Spleen (tissue), 11 donors: ENCODE results near the gene SGSH. TPM values are rescaled to one million over a fixed set of nuclear protein-coding genes. Genes with fewer than 3 reads are reported as not detected.

Experiments
- DNase-seq: peaks from one replicate; pipeline ENCODE4 v3.0.0-alpha.2; 2020
- H3K27ac ChIP-seq, 8 donors: fragments of 200-600 bp; sonication (generic) in 7 of 8; 1 replicate in 4 of 8; 2 replicates in 4 of 8; pipeline versions ENCODE4 v1.5.0 to v1.8.0; 2016 to 2021; ENCODE audit warnings: inconsistent platforms in 4 of 8, mild to moderate bottlenecking in 4 of 8, moderate library complexity in 1 of 8
- H3K27me3 ChIP-seq, 7 donors: fragments of 200-600 bp; sonication (generic) in 6 of 7; replicated peaks in 1 of 7; 1 replicate in 4 of 7; 2 replicates in 3 of 7; pipeline versions ENCODE4 v1.5.0 to v1.8.0; 2016 to 2021; ENCODE audit warnings: inconsistent platforms in 3 of 7, mild to moderate bottlenecking in 1 of 7
- H3K36me3 ChIP-seq, 6 donors: fragments of 200-600 bp; sonication (generic) in 5 of 6; 1 replicate in 4 of 6; 2 replicates in 2 of 6; pipeline versions ENCODE4 v1.5.0 to v1.8.0; 2016 to 2021; ENCODE audit warnings: inconsistent platforms in 2 of 6
- H3K4me1 ChIP-seq, 6 donors: fragments of 200-600 bp; sonication (generic) in 5 of 6; 1 replicate in 3 of 6; 2 replicates in 3 of 6; pipeline versions ENCODE4 v1.5.0 to v1.8.0; 2016 to 2021; ENCODE audit warnings: inconsistent platforms in 3 of 6
- H3K4me3 ChIP-seq, 8 donors: fragments of 200-600 bp; sonication (generic) in 7 of 8; 1 replicate in 4 of 8; 2 replicates in 4 of 8; pipeline versions ENCODE4 v1.5.0 to v1.8.0; 2016 to 2021; ENCODE audit warnings: inconsistent platforms in 4 of 8, mild to moderate bottlenecking in 4 of 8, moderate library complexity in 2 of 8
- H3K9me3 ChIP-seq, 8 donors: fragments of 200-600 bp; sonication (generic) in 7 of 8; 1 replicate in 4 of 8; 2 replicates in 4 of 8; pipeline versions ENCODE4 v1.5.0 to v1.8.0; 2016 to 2021; ENCODE audit warnings: inconsistent platforms in 4 of 8
- CTCF ChIP-seq, 11 experiments: fragments of 200-600 bp in 7 of 11; fragments of 450-650 bp in 4 of 11; sonication (generic) in 4 of 11; IDR thresholded peaks in 8 of 11; conservative IDR thresholded peaks in 3 of 11; 1 replicate in 7 of 11; 2 replicates in 4 of 11; pipeline versions ENCODE4 v1.4.0 to v1.8.0; 2016 to 2021; ENCODE audit warnings: antibody characterized with exemption in 11 of 11, inconsistent platforms in 4 of 11, mild to moderate bottlenecking in 1 of 11
- POLR2A ChIP-seq, 3 donors: fragments of 450-650 bp; IDR thresholded peaks; one replicate each; pipeline ENCODE4 v1.5.1; 2017; ENCODE audit warnings: antibody characterized with exemption in 3 of 3, mild to moderate bottlenecking in 1 of 3
- POLR2AphosphoS5 ChIP-seq, 3 donors: sonication (generic); formaldehyde crosslinking; IDR thresholded peaks; one replicate each; pipeline ENCODE4 v1.5.1; 2017; ENCODE audit warnings: antibody characterized with exemption in 3 of 3
- WGBS, 5 donors: extraction: QIAGEN DNeasy Blood & Tissue Kit in 3 of 5; methylation state at CpG; one replicate each; pipeline versions ENCODE4 v1.1.5 to v1.1.7; 2013 to 2018; 5-methylcytosine and 5-hydroxymethylcytosine counted together
- intact Hi-C: fragments of 100-400 bp; cut with DNase I; formaldehyde crosslinking; loops from one replicate; pipeline ENCODE4 v1.15.0; 2023; ENCODE audit warnings: low total_unique reads
- polyA plus RNA-seq, 3 donors: library from polyadenylated mRNA; stranded (reverse); fragments of 200-250 nt; gene quantifications; one replicate each; pipeline ENCODE4 v1.2.1, GENCODE V29; 2013
- total RNA-seq, 7 donors: library from RNA; depleted of rRNA in 3 of 7; stranded (reverse); fragments of >200 nt in 3 of 7; fragmentation: NEBNext Ultra II Directional in 4 of 7; extraction: Animal tissue kit (Norgen Biotek cat#: 25700) in 4 of 7; gene quantifications; one replicate each; pipeline versions ENCODE4 v1.1.0 to v1.2.1, GENCODE V29; 2016 to 2021
- donor health status: healthy with polysubstance abuse.
- donor health status: DM: no; HTN: no; CAD: no; lungs with moderate emphysema.
- donor health status: DM: no; HTN: no; CAD: no.
- donor health status: Bipolar disorder and iron deficiency.
- donor health status: healthy.
- donor health status: DM: no; HTN: no; CAD: no.
- donor health status: DM: yes; HTN: yes; CAD: no.

SGSH gene
- total and polyA plus RNA-seq, 10 donors = 23.6 to 137 (median 90.3) TPM

GRCh38 chr17:80242505-80242904, 22.4 kb upstream of the SGSH start:
- intact Hi-C loops = no loop called here
- no peak overlapping the region for H3K4me3 ChIP-seq
- H3K36me3 ChIP-seq = peaks cover 0 to 89% (median 41%) of the 10 kb centered on the region in 6 donors
- no peaks in the 10 kb centered on the region for H3K9me3 ChIP-seq
- no peaks in the 10 kb centered on the region for H3K27me3 ChIP-seq
- H3K4me1 ChIP-seq = no peaks in the 10 kb centered on the region
- no peak overlapping the region for H3K27ac ChIP-seq
- WGBS, 5 donors = 74 to 80% (median 78%) methylated on average over 14 of the region's 14 CpGs
- TF ChIP-seq POLR2AphosphoS5 (IDR thresholded peaks at IDR 0.05) (no peak), POLR2A (IDR thresholded peaks at IDR 0.05) (no peak), CTCF (IDR thresholded peaks at IDR 0.05 in 8 of 11, conservative IDR thresholded peaks at IDR 0.05 in 3 of 11) (no peak)
- DNase-seq = no peak

- Histone ChIP-seq H3K27me3 (no peaks in the 10 kb centered on the region), H3K4me3 (no peak overlapping the region), H3K4me1 (no peaks in the 10 kb centered on the region), H3K36me3 (peaks cover 0 to 89% (median 47%) of the 10 kb centered on the region in 6 donors), H3K27ac (no peak overlapping the region), H3K9me3 (peaks cover 0 to 26% (median 19%) of the 10 kb centered on the region in 8 donors)
- no peak for TF ChIP-seq CTCF (IDR thresholded peaks at IDR 0.05 in 8 of 11, conservative IDR thresholded peaks at IDR 0.05 in 3 of 11)
- no peak for DNase-seq
- intact Hi-C loops = no loop called here
- WGBS, 5 donors = 92 to 100% (median 96%) methylated on average over 9 to 10 of the region's 10 CpGs
Observed at GRCh38 chr17:80237386-80237785, 17.3 kb upstream of the SGSH start.

- peaks cover 0 to 30% (median 24%) of the 10 kb centered on the region in 8 donors for H3K9me3 ChIP-seq
- TF ChIP-seq POLR2AphosphoS5 (IDR thresholded peaks at IDR 0.05) = no peak
- TF ChIP-seq POLR2A (IDR thresholded peaks at IDR 0.05) = no peak
- TF ChIP-seq CTCF (IDR thresholded peaks at IDR 0.05 in 8 of 11, conservative IDR thresholded peaks at IDR 0.05 in 3 of 11) = no peak
- DNase-seq = no peak
- H3K36me3 ChIP-seq = peaks cover 0 to 89% (median 46%) of the 10 kb centered on the region in 6 donors
- no peaks in the 10 kb centered on the region for H3K4me1 ChIP-seq
- no peaks in the 10 kb centered on the region for H3K27me3 ChIP-seq
- WGBS, 5 donors = 80 to 97% (median 88%) methylated on average over 9 to 17 of the region's 17 CpGs
- H3K4me3 ChIP-seq = no peak overlapping the region
- no peak overlapping the region for H3K27ac ChIP-seq
- intact Hi-C loops = no loop called here
Observed at GRCh38 chr17:80236911-80237310, 16.8 kb upstream of the SGSH start.

- WGBS, 5 donors = 88 to 97% (median 94%) methylated on average over 3 of the region's 3 CpGs
- peaks cover 0 to 98% (median 37%) of the 10 kb centered on the region in 6 donors for H3K36me3 ChIP-seq
- no peak overlapping the region for H3K4me3 ChIP-seq
- H3K4me1 ChIP-seq = no peaks in the 10 kb centered on the region
- no peak for TF ChIP-seq CTCF (IDR thresholded peaks at IDR 0.05 in 8 of 11, conservative IDR thresholded peaks at IDR 0.05 in 3 of 11)
- no peak for TF ChIP-seq POLR2AphosphoS5 (IDR thresholded peaks at IDR 0.05)
- no peak for TF ChIP-seq POLR2A (IDR thresholded peaks at IDR 0.05)
- no peak for DNase-seq
- H3K9me3 ChIP-seq = peaks cover 0 to 38% (median 32%) of the 10 kb centered on the region in 8 donors
- intact Hi-C loops = no loop called here
- H3K27ac ChIP-seq = no peak overlapping the region
- no peaks in the 10 kb centered on the region for H3K27me3 ChIP-seq
Observed at GRCh38 chr17:80233202-80233601, 13.1 kb upstream of the SGSH start.
